HG02840 (cell line): ENCODE results near the gene ARHGEF38.
"Not testable (repeated sequence)": the region's sequence is repeated elsewhere in the genome, so short reads cannot be mapped to it uniquely, and the experiment has no call there.

Experiments
- ATAC-seq: cut with Tn5 transposase; IDR thresholded peaks from one replicate; pipeline ENCODE4 v1.9.1; 2021; ENCODE audit warnings: mild to moderate bottlenecking, moderate library complexity, moderate number of reproducible peaks; ENCODE audit not compliant: unreplicated experiment, low FRiP score

Gene ARHGEF38

GRCh38 chr4:105709081-105709450, 156.6 kb downstream of the ARHGEF38 start:
- ATAC-seq: peak; percentile 26

- ATAC-seq: no peak
Observed at GRCh38 chr4:105710012-105710600, 157.7 kb downstream of the ARHGEF38 start.

GRCh38 chr4:105710678-105711077, 158.3 kb downstream of the ARHGEF38 start:
- no peak for ATAC-seq

- ATAC-seq: no peak
Observed at GRCh38 chr4:105712766-105713165, 160.3 kb downstream of the ARHGEF38 start.

GRCh38 chr4:105714071-105714521, 161.7 kb downstream of the ARHGEF38 start:
- ATAC-seq: peak; percentile 74

- no peak for ATAC-seq
Observed at GRCh38 chr4:105714932-105715331, 162.5 kb downstream of the ARHGEF38 start.

GRCh38 chr4:105715692-105716278, 163.4 kb downstream of the ARHGEF38 start:
- ATAC-seq: no peak

GRCh38 chr4:105719204-105719603, 166.8 kb downstream of the ARHGEF38 start:
- no peak for ATAC-seq

GRCh38 chr4:105725623-105726022, 173.2 kb downstream of the ARHGEF38 start:
- no peak for ATAC-seq

GRCh38 chr4:105729895-105730294, 177.5 kb downstream of the ARHGEF38 start:
- not testable (repeated sequence) for ATAC-seq
